OCI-LY1 (cell line): Measurements from ENCODE around the gene AIRE.

Source experiments
- H2AFZ ChIP-seq: fragments of 200-600 bp; sonication (generic), shearing (Covaris generic); 2 replicates; pipeline ENCODE4 v1.6.0; 2014; ENCODE audit warnings: antibody characterized with exemption, mild to moderate bottlenecking, low read length
- H3F3A ChIP-seq: fragments of 200-600 bp; sonication (generic), shearing (Covaris generic); 2 replicates; pipeline ENCODE4 v1.6.0; 2014; ENCODE audit warnings: mild to moderate bottlenecking, antibody characterized with exemption, low read length, moderate library complexity; ENCODE audit not compliant: insufficient read depth
- H3K27ac ChIP-seq: fragments of 200-600 bp; sonication (generic); 2 replicates; pipeline ENCODE4 v1.5.1; 2014; ENCODE audit warnings: low read length, mixed run types, mild to moderate bottlenecking, low read depth; ENCODE audit not compliant: poor library complexity, severe bottlenecking
- H3K27me3 ChIP-seq: fragments of 200-600 bp; sonication (generic); 2 replicates; pipeline ENCODE4 v1.6.0; 2014; ENCODE audit warnings: antibody characterized with exemption, mild to moderate bottlenecking, low read length, moderate library complexity; ENCODE audit not compliant: insufficient read depth
- H3K36me3 ChIP-seq: fragments of 200-600 bp; sonication (generic); 2 replicates; pipeline ENCODE4 v1.6.1; 2014; ENCODE audit warnings: mild to moderate bottlenecking, antibody characterized with exemption, low read length, moderate library complexity, mixed read lengths; ENCODE audit not compliant: insufficient read depth
- H3K4me1 ChIP-seq: fragments of 200-600 bp; sonication (generic); 2 replicates; pipeline ENCODE4 v1.5.1; 2014; ENCODE audit warnings: mild to moderate bottlenecking, low read length, moderate library complexity; ENCODE audit not compliant: insufficient read depth, severe bottlenecking
- H3K4me2 ChIP-seq: fragments of 200-600 bp; sonication (generic), shearing (Covaris generic); 2 replicates; pipeline ENCODE4 v1.6.1; 2014; ENCODE audit warnings: low read length
- H3K4me3 ChIP-seq: fragments of 200-600 bp; sonication (generic); 2 replicates; pipeline ENCODE4 v1.5.1; 2014; ENCODE audit warnings: low read length, low read depth, mild to moderate bottlenecking, mixed read lengths; ENCODE audit not compliant: poor library complexity, severe bottlenecking
- H3K79me2 ChIP-seq: fragments of 200-600 bp; shearing (Covaris generic); 2 replicates; pipeline ENCODE4 v1.6.1; 2016; ENCODE audit warnings: mixed run types, low read length, mixed read lengths; ENCODE audit not compliant: insufficient read depth
- H3K9ac ChIP-seq: fragments of 200-600 bp; sonication (generic), shearing (Covaris generic); 2 replicates; pipeline ENCODE4 v1.6.1; 2014; ENCODE audit warnings: mild to moderate bottlenecking, low read length, mixed read lengths
- H3K9me2 ChIP-seq: fragments of 200-600 bp; sonication (generic), shearing (Covaris generic); 2 replicates; pipeline ENCODE4 v1.6.1; 2014; ENCODE audit warnings: low read depth, mild to moderate bottlenecking, low read length, mixed read lengths
- H3K9me3 ChIP-seq: fragments of 200-600 bp; shearing (Covaris generic); 2 replicates; pipeline ENCODE4 v1.6.1; 2014; ENCODE audit warnings: low read length, mixed read lengths
- H4K20me1 ChIP-seq: fragments of 200-600 bp; sonication (generic), shearing (Covaris generic); 2 replicates; pipeline ENCODE4 v1.6.0; 2016; ENCODE audit warnings: mild to moderate bottlenecking, low read length; ENCODE audit not compliant: insufficient read depth
- EZH2 ChIP-seq: fragments of 200-600 bp; sonication (generic), shearing (Covaris generic); IDR thresholded peaks from 2 replicates; pipeline ENCODE4 v1.8.0; 2017; ENCODE audit warnings: borderline replicate concordance, mixed run types, mild to moderate bottlenecking, antibody characterized with exemption, low read length, moderate library complexity, mixed read lengths
- TF ChIP-seq, protein P1 (sequence below): fragments of 200-600 bp; sonication (generic), shearing (Covaris generic); IDR thresholded peaks from 2 replicates; pipeline ENCODE4 v1.5.1; 2017; ENCODE audit warnings: mild to moderate bottlenecking, antibody characterized with exemption, low read length, moderate library complexity, mixed read lengths

The AIRE gene

GRCh38 chr21:44319407-44320065 is 33.9 kb downstream of the AIRE start:
- no peaks in the 10 kb centered on the region for H3K79me2 ChIP-seq
- peaks cover 44% of the 10 kb centered on the region for H3K36me3 ChIP-seq
- no peak overlapping the region for H3K27ac ChIP-seq
- no peaks in the 10 kb centered on the region for H3K27me3 ChIP-seq
- no peaks in the 10 kb centered on the region for H4K20me1 ChIP-seq
- H3K4me3 ChIP-seq = no peak overlapping the region
- H3K4me1 ChIP-seq = no peaks in the 10 kb centered on the region
- H3K9me3 ChIP-seq = no peaks in the 10 kb centered on the region
- TF ChIP-seq EZH2 = no peak
- TF ChIP-seq, protein P1, sequence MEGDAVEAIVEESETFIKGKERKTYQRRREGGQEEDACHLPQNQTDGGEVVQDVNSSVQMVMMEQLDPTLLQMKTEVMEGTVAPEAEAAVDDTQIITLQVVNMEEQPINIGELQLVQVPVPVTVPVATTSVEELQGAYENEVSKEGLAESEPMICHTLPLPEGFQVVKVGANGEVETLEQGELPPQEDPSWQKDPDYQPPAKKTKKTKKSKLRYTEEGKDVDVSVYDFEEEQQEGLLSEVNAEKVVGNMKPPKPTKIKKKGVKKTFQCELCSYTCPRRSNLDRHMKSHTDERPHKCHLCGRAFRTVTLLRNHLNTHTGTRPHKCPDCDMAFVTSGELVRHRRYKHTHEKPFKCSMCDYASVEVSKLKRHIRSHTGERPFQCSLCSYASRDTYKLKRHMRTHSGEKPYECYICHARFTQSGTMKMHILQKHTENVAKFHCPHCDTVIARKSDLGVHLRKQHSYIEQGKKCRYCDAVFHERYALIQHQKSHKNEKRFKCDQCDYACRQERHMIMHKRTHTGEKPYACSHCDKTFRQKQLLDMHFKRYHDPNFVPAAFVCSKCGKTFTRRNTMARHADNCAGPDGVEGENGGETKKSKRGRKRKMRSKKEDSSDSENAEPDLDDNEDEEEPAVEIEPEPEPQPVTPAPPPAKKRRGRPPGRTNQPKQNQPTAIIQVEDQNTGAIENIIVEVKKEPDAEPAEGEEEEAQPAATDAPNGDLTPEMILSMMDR = no peak
- H3K9me2 ChIP-seq = no peaks in the 10 kb centered on the region
- H3K9ac ChIP-seq = no peak overlapping the region
- H3K4me2 ChIP-seq = no peak overlapping the region
- no peaks in the 10 kb centered on the region for H3F3A ChIP-seq
- no peak overlapping the region for H2AFZ ChIP-seq

DNA sequence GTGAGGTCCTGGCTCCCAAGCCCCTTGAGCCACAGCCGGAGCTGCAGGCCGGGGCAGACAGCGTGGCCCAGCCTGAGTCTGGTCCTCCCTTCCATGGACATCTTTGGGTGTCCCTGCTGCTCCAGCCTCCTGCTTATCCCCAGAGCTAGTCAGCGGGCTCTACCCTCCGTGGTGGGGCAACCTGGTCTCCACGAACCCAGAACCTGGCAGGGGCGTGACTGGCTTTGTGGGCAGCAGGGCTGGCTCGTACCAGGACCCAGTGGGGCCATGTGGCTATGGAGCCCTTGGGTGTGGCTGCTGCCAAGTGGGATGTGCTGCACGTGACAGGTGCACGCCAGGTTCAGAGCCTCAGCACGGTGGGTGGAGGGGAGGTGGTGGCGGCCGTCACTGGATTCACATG is 35.2 kb downstream of the AIRE start:
- no peaks in the 10 kb centered on the region for H3K9me3 ChIP-seq

DNA sequence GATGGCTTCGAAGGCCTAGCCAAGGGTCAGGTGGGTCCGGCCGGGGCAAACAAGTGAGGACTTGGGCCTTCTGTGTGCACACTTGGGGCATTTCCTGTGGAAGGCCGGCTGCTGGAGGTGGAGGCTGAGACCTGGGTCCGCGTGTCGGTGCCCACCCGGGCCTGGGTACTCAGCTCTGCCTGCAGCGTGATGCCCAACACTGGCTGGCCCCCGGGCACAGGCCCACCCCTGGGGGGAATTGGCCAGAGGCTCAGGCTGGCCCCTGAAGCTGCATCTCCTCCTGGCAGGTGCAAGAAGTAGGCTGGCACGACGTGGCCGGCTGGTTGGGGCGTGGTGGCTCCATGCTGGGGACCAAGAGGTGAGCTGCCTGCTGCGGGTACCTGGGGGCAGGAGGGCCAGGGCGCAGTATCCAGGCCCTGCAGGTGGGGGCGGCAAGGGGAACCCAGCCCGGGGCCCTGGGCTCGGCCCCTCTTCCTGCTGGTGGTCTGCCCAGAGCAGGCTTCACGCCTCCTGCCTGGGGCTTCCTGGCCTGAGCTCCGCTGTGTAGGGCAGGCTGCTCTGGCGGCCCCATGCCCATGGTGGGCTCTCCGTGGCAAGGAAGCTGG is 36.3 kb downstream of the AIRE start:
- Histone ChIP-seq H3F3A (no peaks in the 10 kb centered on the region), H3K36me3 (peaks cover 55% of the 10 kb centered on the region), H3K4me1 (no peaks in the 10 kb centered on the region), H3K4me3 (no peak overlapping the region), H3K4me2 (no peak overlapping the region), H2AFZ (no peak overlapping the region), H3K9ac (no peak overlapping the region), H4K20me1 (no peaks in the 10 kb centered on the region), H3K27ac (no peak overlapping the region), H3K27me3 (no peaks in the 10 kb centered on the region), H3K9me3 (no peaks in the 10 kb centered on the region), H3K9me2 (no peaks in the 10 kb centered on the region), H3K79me2 (no peaks in the 10 kb centered on the region)
- no peak for TF ChIP-seq EZH2
- TF ChIP-seq, protein P1 = no peak

More for the DNA sequence above, 35.2 kb downstream of the AIRE start:
- no peak overlapping the region for H3K4me2 ChIP-seq
- H3K9ac ChIP-seq = no peak overlapping the region
- H3K79me2 ChIP-seq = no peaks in the 10 kb centered on the region
- peaks cover 55% of the 10 kb centered on the region for H3K36me3 ChIP-seq
- no peaks in the 10 kb centered on the region for H3K9me2 ChIP-seq
- no peaks in the 10 kb centered on the region for H3K4me1 ChIP-seq
- H2AFZ ChIP-seq = no peak overlapping the region
- TF ChIP-seq, protein P1 = no peak
- TF ChIP-seq EZH2 = no peak
- no peaks in the 10 kb centered on the region for H4K20me1 ChIP-seq
- H3K4me3 ChIP-seq = no peak overlapping the region
- no peaks in the 10 kb centered on the region for H3K27me3 ChIP-seq
- no peaks in the 10 kb centered on the region for H3F3A ChIP-seq
- H3K27ac ChIP-seq = no peak overlapping the region
